LNCaP clone FGC (cell line): Measurements from ENCODE around the gene HERC6.

Experiments used
- DNase-seq: peaks from one replicate; pipeline ENCODE4 v3.0.0-alpha.2; 2011; ENCODE audit warnings: low read depth
- H3K4me3 ChIP-seq: 2 replicates; pipeline ENCODE4 v1.5.1; 2011; ENCODE audit warnings: mild to moderate bottlenecking, low read depth, low read length, control low read depth
- TF ChIP-seq, protein P1 (sequence below): IDR thresholded peaks from 2 replicates; pipeline ENCODE4 v1.5.1; 2012; ENCODE audit warnings: mild to moderate bottlenecking; ENCODE audit not compliant: control insufficient read depth, insufficient read depth; ENCODE audit errors: extremely low read depth

HERC6 gene

GRCh38 chr4:88481537-88481936 lies 102.9 kb downstream of the HERC6 start:
- H3K4me3 ChIP-seq = no peak overlapping the region
- TF ChIP-seq, protein P1, sequence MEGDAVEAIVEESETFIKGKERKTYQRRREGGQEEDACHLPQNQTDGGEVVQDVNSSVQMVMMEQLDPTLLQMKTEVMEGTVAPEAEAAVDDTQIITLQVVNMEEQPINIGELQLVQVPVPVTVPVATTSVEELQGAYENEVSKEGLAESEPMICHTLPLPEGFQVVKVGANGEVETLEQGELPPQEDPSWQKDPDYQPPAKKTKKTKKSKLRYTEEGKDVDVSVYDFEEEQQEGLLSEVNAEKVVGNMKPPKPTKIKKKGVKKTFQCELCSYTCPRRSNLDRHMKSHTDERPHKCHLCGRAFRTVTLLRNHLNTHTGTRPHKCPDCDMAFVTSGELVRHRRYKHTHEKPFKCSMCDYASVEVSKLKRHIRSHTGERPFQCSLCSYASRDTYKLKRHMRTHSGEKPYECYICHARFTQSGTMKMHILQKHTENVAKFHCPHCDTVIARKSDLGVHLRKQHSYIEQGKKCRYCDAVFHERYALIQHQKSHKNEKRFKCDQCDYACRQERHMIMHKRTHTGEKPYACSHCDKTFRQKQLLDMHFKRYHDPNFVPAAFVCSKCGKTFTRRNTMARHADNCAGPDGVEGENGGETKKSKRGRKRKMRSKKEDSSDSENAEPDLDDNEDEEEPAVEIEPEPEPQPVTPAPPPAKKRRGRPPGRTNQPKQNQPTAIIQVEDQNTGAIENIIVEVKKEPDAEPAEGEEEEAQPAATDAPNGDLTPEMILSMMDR = no peak
- DNase-seq = no peak

DNA sequence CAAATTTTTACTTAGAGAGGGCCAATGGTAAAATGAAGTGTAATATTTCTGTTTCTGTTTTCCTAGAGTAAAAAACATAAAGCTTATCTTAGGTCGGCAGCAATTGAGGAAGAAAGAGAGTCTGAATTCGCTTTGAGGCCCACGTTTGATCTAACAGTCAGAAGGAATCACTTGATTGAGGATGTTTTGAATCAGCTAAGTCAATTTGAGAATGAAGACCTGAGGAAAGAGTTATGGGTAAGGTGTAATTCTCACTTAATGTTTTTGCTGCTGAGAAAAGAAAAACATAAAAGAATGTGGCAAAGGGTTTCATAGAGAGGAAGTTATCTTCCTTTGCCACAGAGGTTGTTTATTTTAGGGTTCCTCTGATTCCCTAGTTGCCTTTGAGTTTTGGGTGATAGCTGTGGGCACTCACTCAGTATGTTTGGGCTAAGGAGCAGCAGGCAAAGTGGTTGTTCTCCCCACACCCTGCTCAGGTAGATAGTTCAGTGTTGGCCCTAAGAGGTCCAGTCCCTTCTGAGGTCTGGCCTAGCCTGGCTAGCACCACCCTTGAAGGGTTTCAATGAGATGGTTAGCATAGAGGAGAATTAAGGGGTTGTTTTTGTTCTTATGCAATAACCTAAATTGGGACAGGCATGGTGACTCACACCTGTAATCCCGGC lies 110.6 kb downstream of the HERC6 start:
- TF ChIP-seq, protein P1 = no peak
- no peak overlapping the region for H3K4me3 ChIP-seq
- no peak for DNase-seq
